Measurements from ENCODE around the gene ARL15. TPM values are rescaled to one million over a fixed set of nuclear protein-coding genes. Genes with fewer than 3 reads are reported as not detected.

ARL15 gene
- total RNA-seq, 6 experiments from 2014 or later: 9.8 to 16.0 (median 13.4) TPM

DNA sequence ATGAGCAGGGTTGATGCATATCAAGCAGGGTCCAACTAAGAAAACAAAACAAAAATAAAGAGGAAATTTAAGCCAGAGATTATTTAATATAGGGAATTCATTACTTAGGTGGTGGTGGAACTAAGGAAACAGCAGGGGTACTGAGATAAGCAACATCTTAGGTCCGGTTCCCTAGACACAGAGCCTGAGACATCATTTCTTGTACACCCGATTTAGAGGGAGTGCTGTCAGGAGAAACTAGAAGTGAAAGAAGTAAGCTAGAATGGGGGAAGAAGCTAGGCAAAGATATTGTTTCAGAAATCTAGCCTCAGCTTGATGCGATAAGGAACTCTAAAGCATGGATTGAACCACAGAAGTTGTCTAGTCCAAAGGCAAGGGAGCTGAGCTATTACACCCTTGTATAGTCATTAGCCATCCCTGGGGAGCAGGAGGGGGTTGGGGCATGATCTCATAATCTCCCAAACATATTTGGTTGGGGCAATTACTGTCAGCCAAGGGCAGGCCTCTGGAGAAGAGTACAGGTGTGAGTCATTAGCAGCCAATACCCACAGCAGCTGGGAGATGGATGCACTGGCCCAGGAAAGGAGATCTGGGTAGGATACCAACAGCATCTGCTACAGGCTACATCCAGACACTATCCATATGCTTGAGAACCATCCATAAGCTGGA, 194.5 kb downstream of the ARL15 start:
- TF ChIP-seq, protein P1, sequence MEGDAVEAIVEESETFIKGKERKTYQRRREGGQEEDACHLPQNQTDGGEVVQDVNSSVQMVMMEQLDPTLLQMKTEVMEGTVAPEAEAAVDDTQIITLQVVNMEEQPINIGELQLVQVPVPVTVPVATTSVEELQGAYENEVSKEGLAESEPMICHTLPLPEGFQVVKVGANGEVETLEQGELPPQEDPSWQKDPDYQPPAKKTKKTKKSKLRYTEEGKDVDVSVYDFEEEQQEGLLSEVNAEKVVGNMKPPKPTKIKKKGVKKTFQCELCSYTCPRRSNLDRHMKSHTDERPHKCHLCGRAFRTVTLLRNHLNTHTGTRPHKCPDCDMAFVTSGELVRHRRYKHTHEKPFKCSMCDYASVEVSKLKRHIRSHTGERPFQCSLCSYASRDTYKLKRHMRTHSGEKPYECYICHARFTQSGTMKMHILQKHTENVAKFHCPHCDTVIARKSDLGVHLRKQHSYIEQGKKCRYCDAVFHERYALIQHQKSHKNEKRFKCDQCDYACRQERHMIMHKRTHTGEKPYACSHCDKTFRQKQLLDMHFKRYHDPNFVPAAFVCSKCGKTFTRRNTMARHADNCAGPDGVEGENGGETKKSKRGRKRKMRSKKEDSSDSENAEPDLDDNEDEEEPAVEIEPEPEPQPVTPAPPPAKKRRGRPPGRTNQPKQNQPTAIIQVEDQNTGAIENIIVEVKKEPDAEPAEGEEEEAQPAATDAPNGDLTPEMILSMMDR (IDR thresholded peaks at IDR 0.05): no peak
- Mint-ChIP-seq H3K9me3 (no peaks in the 10 kb centered on the region), H3K27ac (no peak overlapping the region), H3K4me1 (ENCODE audit: low read depth) (peaks cover 14% of the 10 kb centered on the region), H3K4me3 (no peak overlapping the region), H3K27me3 (ENCODE audit: insufficient read depth) (no peaks in the 10 kb centered on the region), H3K36me3 (ENCODE audit: low read depth) (no peaks in the 10 kb centered on the region)
- peak; percentile 16 for DNase-seq

DNA sequence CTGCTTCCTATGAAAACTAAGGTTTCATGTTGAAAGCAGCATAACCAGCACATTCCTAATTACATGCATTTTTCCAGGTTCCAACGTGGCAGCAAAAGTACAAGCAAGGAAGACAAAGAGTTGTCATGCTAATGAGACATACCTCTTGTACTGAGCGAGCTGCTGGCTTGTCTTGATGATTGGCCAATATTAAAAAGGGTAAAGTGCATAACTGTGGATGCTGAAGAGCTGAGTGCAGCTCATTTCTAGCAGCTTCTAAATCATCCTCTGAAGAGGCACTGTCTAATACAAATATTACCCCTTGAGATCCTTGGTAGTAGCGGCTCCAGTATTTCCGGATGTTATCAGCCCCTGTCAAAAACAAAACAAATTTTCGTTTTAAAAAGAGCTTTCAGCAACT, 197.3 kb downstream of the ARL15 start:
- Mint-ChIP-seq H3K27ac (no peak overlapping the region), H3K4me3 (no peak overlapping the region), H3K27me3 (ENCODE audit: insufficient read depth) (no peaks in the 10 kb centered on the region), H3K9me3 (no peaks in the 10 kb centered on the region), H3K4me1 (ENCODE audit: low read depth) (peaks cover 14% of the 10 kb centered on the region), H3K36me3 (ENCODE audit: low read depth) (no peaks in the 10 kb centered on the region)
- TF ChIP-seq, protein P1 (IDR thresholded peaks at IDR 0.05): no peak
- DNase-seq: no peak

DNA sequence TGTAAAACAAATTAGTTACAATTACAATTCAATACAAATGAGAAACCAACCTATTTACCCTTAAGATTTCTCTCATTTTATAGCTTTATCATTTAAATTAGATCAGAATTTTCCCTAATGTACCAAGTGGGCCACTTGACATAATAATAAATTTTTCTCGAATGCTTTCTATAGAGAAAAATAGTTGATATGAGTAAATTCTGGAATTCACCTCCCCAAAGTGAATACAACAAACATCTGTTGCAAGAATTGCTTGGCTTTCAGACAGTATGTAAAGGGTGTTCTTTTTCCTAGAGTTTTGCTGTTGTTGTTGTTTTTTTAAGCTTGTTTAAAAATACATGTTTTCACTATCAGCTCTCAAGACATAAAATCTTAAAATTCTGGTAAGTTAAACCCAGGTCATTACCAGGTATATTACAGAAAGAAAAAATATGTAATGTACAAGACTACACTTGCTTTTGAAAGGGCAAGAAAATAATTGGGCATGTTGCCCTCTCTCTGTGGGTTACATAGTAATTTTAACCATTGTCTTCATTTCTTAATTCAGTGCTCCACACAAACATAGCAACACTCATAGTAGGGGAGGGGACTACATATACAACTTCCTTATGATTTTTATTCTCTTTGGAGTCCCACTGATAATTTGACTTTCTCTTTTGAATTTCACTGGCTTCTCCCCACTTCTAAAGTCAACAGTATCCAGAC, 200.6 kb downstream of the ARL15 start:
- H3K4me3 Mint-ChIP-seq: no peak overlapping the region
- H3K4me1 Mint-ChIP-seq (ENCODE audit: low read depth): no peaks in the 10 kb centered on the region
- no peaks in the 10 kb centered on the region for H3K27me3 Mint-ChIP-seq (ENCODE audit: insufficient read depth)
- H3K9me3 Mint-ChIP-seq: no peaks in the 10 kb centered on the region
- no peak overlapping the region for H3K27ac Mint-ChIP-seq
- TF ChIP-seq, protein P1 (IDR thresholded peaks at IDR 0.05): no peak
- no peak for DNase-seq
- no peaks in the 10 kb centered on the region for H3K36me3 Mint-ChIP-seq (ENCODE audit: low read depth)

DNA sequence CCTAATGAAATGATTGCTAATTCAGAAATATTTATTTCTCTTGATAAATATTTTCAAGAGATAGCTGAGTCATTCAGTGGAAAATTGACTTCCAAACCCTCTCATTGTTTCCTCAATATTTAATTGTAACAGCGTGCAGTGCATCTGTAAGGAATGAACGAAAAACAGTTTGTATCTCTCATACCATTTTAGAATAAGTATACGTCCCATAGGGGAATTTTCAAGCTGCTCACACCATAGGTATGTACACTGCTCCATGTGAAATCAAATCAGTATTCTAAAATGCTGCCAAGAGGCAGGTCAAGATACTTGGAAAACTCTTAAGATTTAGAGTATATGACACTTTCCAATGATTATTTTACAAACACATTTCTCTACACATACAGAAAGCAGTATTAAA, 202.2 kb downstream of the ARL15 start:
- H3K4me1 Mint-ChIP-seq (ENCODE audit: low read depth): no peaks in the 10 kb centered on the region
- TF ChIP-seq, protein P1 (IDR thresholded peaks at IDR 0.05): no peak
- H3K9me3 Mint-ChIP-seq: no peaks in the 10 kb centered on the region
- no peak overlapping the region for H3K4me3 Mint-ChIP-seq
- H3K36me3 Mint-ChIP-seq (ENCODE audit: low read depth): no peaks in the 10 kb centered on the region
- DNase-seq: no peak
- no peaks in the 10 kb centered on the region for H3K27me3 Mint-ChIP-seq (ENCODE audit: insufficient read depth)
- no peak overlapping the region for H3K27ac Mint-ChIP-seq

DNA sequence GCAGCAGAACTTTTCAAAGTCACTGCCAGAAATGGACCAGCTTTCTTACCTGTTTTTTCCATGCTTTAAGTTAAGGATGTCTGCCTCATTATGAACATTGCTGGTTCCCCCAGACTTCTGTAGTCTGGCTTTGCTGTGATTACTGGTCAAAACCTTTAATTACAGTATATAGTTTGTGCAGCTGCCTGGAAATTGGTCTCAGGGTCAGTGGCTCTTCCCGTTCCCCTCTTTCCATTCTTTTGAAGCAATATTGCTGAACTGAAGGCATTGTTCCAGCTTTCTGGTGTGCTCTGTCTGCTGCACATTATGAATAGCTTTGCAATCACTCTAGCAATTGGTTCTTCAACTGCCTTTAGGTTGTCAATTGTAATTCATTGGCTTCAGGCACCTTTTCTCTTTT, 206.5 kb downstream of the ARL15 start:
- Mint-ChIP-seq H3K27ac (no peak overlapping the region), H3K9me3 (no peaks in the 10 kb centered on the region), H3K36me3 (ENCODE audit: low read depth) (no peaks in the 10 kb centered on the region), H3K4me1 (ENCODE audit: low read depth) (no peaks in the 10 kb centered on the region), H3K4me3 (no peak overlapping the region), H3K27me3 (ENCODE audit: insufficient read depth) (no peaks in the 10 kb centered on the region)
- DNase-seq: no peak
- TF ChIP-seq, protein P1 (IDR thresholded peaks at IDR 0.05): no peak

Measured in HFFc6 (cell line).